ENCODE measurements around the gene CLDN34. TPM values are rescaled to one million over a fixed set of nuclear protein-coding genes. Genes with fewer than 3 reads are reported as not detected.

CLDN34 gene
- not detected in 2 replicates for total RNA-seq

GRCh38 chrX:9966775-9967408, at the start of gene CLDN34:
Gene CLDN34, plus strand, starts transcription at chrX:9967358. Its CDS starts 0 bp downstream, at chrX:9967358.

Other genes starting within 250 kb of the CLDN34 start
- gene GPR143, start 201.5 kb upstream of the CLDN34 start, total RNA-seq = 0.13 TPM in 1 of 2 replicates, not detected in the other
- 2.0 and 2.7 TPM in 2 replicates for gene SHROOM2, start 180.9 kb upstream of the CLDN34 start, total RNA-seq
- gene CLCN4, start 189.6 kb downstream of the CLDN34 start, total RNA-seq = 6.5 and 7.1 TPM in 2 replicates